GM10266 (cell line): ENCODE results near the gene CAPN9.

Source experiments
- DNase-seq: peaks from one replicate; pipeline ENCODE4 v3.0.0; 2012; ENCODE audit errors: extremely low spot score
- TF ChIP-seq, protein P1 (sequence below): IDR thresholded peaks from 2 replicates; pipeline ENCODE4 v1.5.1; 2012; ENCODE audit warnings: mild to moderate bottlenecking, low read depth; ENCODE audit not compliant: control insufficient read depth, insufficient read depth; ENCODE audit errors: missing control alignments

CAPN9 gene

DNA sequence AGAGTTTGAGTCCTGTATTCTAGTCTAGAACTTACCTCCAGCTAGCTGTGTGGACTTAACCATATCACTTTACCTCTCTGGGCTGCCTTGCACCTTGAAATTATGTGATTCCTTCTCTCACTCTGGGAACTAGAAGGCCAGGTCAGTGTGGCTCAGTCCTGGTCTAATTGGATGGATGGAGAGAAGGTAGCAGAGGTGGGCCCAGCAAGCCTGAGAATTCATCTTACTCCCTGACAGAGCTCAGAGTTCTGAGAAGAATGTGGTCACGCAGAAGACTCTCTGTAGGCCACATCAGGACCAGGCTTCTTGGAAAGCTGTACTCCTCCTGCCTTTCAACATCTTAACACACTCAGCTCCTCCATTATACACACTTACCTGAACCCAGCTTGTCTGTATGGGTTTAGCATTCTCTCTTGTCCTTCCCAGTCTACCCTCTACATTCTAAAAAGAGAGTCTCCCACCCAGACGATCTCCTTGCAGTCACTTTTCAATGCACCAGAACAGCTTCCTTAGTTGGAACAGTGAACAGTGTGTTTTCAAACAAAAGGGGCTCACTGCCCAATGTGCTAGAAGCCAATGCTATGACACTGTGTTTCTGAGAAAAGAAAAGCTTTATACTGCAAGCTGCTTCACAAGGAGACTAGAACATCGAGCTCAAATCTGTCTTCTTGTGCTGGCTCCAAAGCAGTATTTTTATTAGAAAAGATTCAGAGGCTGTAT lies 60.5 kb downstream of the CAPN9 start:
- TF ChIP-seq, protein P1, sequence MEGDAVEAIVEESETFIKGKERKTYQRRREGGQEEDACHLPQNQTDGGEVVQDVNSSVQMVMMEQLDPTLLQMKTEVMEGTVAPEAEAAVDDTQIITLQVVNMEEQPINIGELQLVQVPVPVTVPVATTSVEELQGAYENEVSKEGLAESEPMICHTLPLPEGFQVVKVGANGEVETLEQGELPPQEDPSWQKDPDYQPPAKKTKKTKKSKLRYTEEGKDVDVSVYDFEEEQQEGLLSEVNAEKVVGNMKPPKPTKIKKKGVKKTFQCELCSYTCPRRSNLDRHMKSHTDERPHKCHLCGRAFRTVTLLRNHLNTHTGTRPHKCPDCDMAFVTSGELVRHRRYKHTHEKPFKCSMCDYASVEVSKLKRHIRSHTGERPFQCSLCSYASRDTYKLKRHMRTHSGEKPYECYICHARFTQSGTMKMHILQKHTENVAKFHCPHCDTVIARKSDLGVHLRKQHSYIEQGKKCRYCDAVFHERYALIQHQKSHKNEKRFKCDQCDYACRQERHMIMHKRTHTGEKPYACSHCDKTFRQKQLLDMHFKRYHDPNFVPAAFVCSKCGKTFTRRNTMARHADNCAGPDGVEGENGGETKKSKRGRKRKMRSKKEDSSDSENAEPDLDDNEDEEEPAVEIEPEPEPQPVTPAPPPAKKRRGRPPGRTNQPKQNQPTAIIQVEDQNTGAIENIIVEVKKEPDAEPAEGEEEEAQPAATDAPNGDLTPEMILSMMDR: no peak
- DNase-seq: no peak

DNA sequence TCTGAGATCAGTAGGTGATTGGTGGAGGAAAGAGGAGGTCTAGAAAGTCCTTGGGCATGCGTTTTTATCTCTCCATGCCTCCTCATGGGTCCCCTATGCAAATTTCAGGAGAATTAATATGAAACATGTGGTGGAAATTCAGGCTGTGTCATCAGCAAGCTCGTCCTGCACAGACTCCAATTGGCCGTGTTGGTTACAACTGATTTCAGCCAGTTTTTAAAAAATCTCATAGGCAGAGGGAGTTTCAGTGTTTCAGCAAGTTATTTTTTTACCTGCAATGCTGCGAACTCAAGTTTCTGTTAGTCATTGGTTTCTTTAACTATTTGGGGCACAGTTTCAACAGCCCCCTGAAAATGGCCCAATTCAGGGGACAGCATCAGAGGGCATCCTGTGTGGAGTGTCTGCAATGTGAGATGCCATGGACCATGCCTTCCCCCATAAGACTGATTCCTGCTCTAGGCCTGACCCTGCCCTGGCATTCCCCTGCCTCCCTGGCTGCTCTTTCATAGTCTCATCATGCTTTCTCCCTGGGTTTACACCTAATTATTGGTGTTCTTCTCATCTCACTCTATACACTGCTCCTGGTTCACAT lies 61.2 kb downstream of the CAPN9 start:
- DNase-seq: no peak
- TF ChIP-seq, protein P1: no peak

DNA sequence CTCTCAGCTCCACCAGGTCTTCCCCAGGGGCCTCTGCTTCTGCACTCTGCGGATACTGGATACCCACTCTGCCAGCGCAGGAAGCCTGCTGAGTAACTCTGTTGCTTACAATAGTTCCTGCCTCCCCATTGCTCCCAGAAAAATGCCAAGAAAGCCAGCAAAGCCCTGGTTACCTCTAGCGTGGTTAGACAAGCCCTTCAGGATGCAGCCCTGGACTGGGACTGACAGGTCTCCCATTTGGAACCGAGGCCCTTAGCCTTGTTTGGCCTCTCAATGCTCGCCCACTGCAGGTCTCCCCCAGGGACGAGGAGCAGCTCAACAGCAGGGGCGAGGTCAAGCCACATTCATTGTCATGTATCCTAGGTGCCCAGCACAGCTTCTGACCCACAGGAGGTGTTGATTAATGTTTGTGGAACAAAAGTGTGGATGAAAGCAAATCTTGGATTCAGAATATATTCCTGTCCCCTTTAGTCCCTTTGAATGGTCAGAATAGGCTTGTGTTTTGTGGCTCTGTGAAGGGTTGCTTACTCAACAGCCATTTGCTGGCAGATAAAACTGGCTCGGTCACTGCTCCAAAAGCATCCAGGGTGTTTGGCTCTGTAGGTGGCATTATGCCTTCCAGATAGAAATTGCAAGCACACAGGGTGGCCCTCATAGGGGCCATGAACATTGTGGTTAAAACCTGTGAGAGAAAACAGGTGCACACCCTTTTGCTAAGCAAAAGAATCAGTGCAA lies 62.2 kb downstream of the CAPN9 start:
- TF ChIP-seq, protein P1: no peak
- DNase-seq: no peak

DNA sequence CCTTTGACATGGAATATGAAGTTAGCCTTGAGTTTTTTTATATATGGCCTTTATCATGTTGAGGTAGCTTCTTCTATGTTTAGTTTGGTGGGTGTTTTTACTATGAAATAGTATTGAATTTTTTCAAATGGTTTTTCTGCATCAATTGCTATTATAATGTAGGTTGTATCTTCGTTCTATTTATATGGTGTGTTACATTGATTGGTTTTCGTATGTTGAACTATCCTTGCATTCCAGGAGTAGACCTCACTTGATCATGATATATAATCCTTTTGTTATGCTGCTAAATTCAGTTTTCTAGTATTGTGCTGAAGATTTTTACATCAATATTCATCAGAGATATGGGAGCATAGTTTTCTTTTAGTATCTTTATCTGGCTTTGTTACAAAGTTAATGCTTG lies 65.4 kb downstream of the CAPN9 start:
- no peak for DNase-seq
- TF ChIP-seq, protein P1: no peak

DNA sequence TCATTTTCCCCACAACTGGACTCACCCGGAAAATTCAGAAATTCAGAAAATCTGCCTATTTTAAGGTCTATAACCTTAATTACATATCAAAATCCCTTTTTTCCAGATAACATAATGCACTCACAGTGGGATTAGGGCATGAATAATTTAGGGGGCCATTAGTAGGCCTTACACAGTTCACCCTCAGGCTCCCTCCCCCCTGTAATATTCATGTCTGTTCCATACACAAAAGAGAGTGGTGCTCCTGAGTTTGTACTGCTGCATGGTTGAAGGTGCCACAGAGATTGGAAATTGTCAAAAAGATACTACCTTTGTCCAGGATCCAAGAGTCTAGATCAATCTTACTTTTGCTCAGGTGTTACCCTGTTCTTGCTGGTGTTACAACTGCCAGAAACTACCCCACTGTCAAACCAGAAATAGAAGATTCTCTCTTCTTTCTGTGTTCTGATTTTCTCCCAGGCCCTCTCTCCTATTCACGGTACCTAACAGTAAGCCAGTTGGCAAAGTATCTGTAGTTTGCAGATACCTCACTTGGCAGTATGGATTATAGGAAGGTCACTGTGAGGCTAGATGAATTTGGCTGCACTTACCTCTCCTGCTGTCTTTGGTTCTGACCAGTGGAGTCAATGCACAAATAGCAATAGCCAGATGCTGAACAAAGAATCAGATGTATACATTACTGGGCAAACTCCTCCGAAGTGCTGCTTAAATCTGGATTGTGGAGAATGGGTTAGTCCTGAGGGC lies 67.9 kb downstream of the CAPN9 start:
- TF ChIP-seq, protein P1: no peak
- no peak for DNase-seq

DNA sequence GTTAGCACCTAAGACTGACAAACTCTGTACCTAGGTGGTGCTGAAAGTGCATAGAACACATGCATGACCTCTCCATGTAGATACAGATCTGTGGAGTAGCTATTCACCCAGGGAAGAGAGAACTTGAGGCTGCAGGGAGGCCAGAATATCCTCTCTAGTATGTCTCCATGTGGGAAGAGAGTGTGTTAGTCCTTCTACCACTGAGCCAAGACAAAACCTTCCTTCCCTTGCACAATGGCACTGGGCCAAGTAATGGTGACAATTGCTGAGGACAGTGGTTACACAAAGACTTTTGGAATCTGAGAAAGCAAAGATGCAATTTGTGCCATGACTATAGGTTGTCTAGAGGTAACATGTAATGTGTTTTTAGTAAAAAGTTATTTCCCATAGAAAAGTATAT lies 68.8 kb downstream of the CAPN9 start:
- TF ChIP-seq, protein P1: no peak
- no peak for DNase-seq
